GM23338 (cell line): Measurements from ENCODE around the gene C14orf180. TPM values are rescaled to one million over a fixed set of nuclear protein-coding genes. Genes with fewer than 3 reads are reported as not detected.

Experiments used
- ATAC-seq: fragments of 200-7000 bp; cut with Tn5 transposase; 3 replicates; pipeline ENCODE4 v1.9.1; 2020
- DNase-seq: peaks from one replicate; pipeline ENCODE4 v3.0.0-alpha.2; 2015; ENCODE audit warnings: low spot score
- H2AFZ ChIP-seq: fragments of 200-600 bp; sonication (generic); 2 replicates; pipeline ENCODE4 v1.8.0; 2016; ENCODE audit warnings: antibody characterized with exemption, mild to moderate bottlenecking, moderate library complexity
- H3F3A ChIP-seq: fragments of 200-600 bp; sonication (generic); replicated peaks from 2 replicates; pipeline ENCODE4 v1.8.0; 2017; ENCODE audit warnings: antibody characterized with exemption, mixed run types, low read depth
- H3K27ac ChIP-seq: fragments of 200-600 bp; sonication (generic); 2 replicates; pipeline ENCODE4 v1.6.1; 2016; ENCODE audit warnings: low read depth
- H3K27me3 ChIP-seq: fragments of 200-600 bp; sonication (generic); 2 replicates; pipeline ENCODE4 v1.8.0; 2016; ENCODE audit warnings: mild to moderate bottlenecking, mixed run types, moderate library complexity; ENCODE audit not compliant: insufficient read depth
- H3K36me3 ChIP-seq: fragments of 200-600 bp; sonication (generic); 2 replicates; pipeline ENCODE4 v1.8.0; 2016; ENCODE audit warnings: mild to moderate bottlenecking; ENCODE audit not compliant: insufficient read depth
- H3K4me1 ChIP-seq: fragments of 200-600 bp; sonication (generic); 2 replicates; pipeline ENCODE4 v1.8.0; 2016; ENCODE audit warnings: mild to moderate bottlenecking, moderate library complexity; ENCODE audit not compliant: insufficient read depth
- H3K4me2 ChIP-seq: fragments of 200-600 bp; sonication (generic); 2 replicates; pipeline ENCODE4 v1.7.1; 2017; ENCODE audit warnings: mixed run types
- H3K4me3 ChIP-seq: fragments of 200-600 bp; sonication (generic); 2 replicates; pipeline ENCODE4 v1.6.1; 2016; ENCODE audit warnings: mixed run types
- H3K79me2 ChIP-seq: fragments of 200-600 bp; sonication (generic); replicated peaks from 2 replicates; pipeline ENCODE4 v1.8.0; 2017; ENCODE audit warnings: mild to moderate bottlenecking; ENCODE audit not compliant: insufficient read depth
- H3K9me2 ChIP-seq: fragments of 200-600 bp; sonication (generic); 2 replicates; pipeline ENCODE4 v1.8.0; 2017; ENCODE audit not compliant: insufficient read depth
- H4K20me1 ChIP-seq: fragments of 200-600 bp; sonication (generic); replicated peaks from 2 replicates; pipeline ENCODE4 v1.8.0; 2017; ENCODE audit warnings: mild to moderate bottlenecking; ENCODE audit not compliant: insufficient read depth
- H3K27ac Mint-ChIP-seq: 2 replicates; pipeline ENCODE4 v1.8.0; 2020; ENCODE audit warnings: inconsistent platforms, mild to moderate bottlenecking, moderate library complexity, mixed read lengths
- H3K27me3 Mint-ChIP-seq: 3 replicates; pipeline ENCODE4 v1.8.0; 2022; ENCODE audit warnings: low read depth, mild to moderate bottlenecking, moderate library complexity, mixed read lengths, inconsistent platforms; ENCODE audit not compliant: insufficient read depth, poor library complexity
- H3K36me3 Mint-ChIP-seq: 3 replicates; pipeline ENCODE4 v1.8.0; 2021; ENCODE audit warnings: low read depth, mild to moderate bottlenecking, inconsistent platforms, moderate library complexity, mixed read lengths
- H3K4me1 Mint-ChIP-seq: 3 replicates; pipeline ENCODE4 v1.8.0; 2020; ENCODE audit warnings: mild to moderate bottlenecking, inconsistent platforms, mixed read lengths
- H3K4me3 Mint-ChIP-seq: 3 replicates; pipeline ENCODE4 v1.8.0; 2021; ENCODE audit warnings: moderate library complexity, mild to moderate bottlenecking, inconsistent platforms, mixed read lengths
- H3K9me3 Mint-ChIP-seq: 3 replicates; pipeline ENCODE4 v1.8.0; 2020; ENCODE audit warnings: moderate library complexity, mild to moderate bottlenecking, inconsistent platforms, mixed read lengths
- CREB1 ChIP-seq: fragments of 250-450 bp; sonication (Bioruptor Pico); IDR thresholded peaks from 2 replicates; pipeline ENCODE4 v1.5.0; 2020; ENCODE audit warnings: low read depth, mild to moderate bottlenecking, moderate library complexity
- ETS1 ChIP-seq: IDR thresholded peaks from 2 replicates; pipeline ENCODE4 v1.6.1; 2016; ENCODE audit warnings: antibody characterized with exemption
- EZH2 ChIP-seq: fragments of 200-600 bp; sonication (generic); IDR thresholded peaks from one replicate; pipeline ENCODE4 v1.8.0; 2017; ENCODE audit warnings: antibody characterized with exemption, mild to moderate bottlenecking, low read depth; ENCODE audit not compliant: unreplicated experiment
- EZH2phosphoT487 ChIP-seq: fragments of 200-600 bp; sonication (generic); IDR thresholded peaks from one replicate; pipeline ENCODE4 v1.8.1; 2018; ENCODE audit warnings: antibody characterized with exemption; ENCODE audit not compliant: unreplicated experiment
- JUNB ChIP-seq: IDR thresholded peaks from one replicate; pipeline ENCODE4 v1.6.1; 2016; ENCODE audit warnings: antibody characterized with exemption; ENCODE audit not compliant: unreplicated experiment
- NANOG ChIP-seq: IDR thresholded peaks from 2 replicates; pipeline ENCODE4 v1.6.1; 2016; ENCODE audit warnings: antibody characterized with exemption, borderline replicate concordance
- POLR2AphosphoS5 ChIP-seq: IDR thresholded peaks from 2 replicates; pipeline ENCODE4 v1.6.1; 2016; ENCODE audit warnings: antibody characterized with exemption, low read depth
- STAT1 ChIP-seq: IDR thresholded peaks from one replicate; pipeline ENCODE4 v1.6.1; 2016; ENCODE audit warnings: antibody characterized with exemption; ENCODE audit not compliant: unreplicated experiment
- ZNF114 ChIP-seq: fragments of 250-450 bp; sonication (Bioruptor Pico); IDR thresholded peaks from 2 replicates; pipeline ENCODE4 v1.5.0; 2020; ENCODE audit warnings: mild to moderate bottlenecking, moderate library complexity
- ZNF331 ChIP-seq: fragments of 250-450 bp; sonication (Bioruptor Pico); IDR thresholded peaks from 2 replicates; pipeline ENCODE4 v1.5.0; 2020; ENCODE audit warnings: low read depth, mild to moderate bottlenecking, moderate library complexity
- polyA plus RNA-seq: library from polyadenylated mRNA; unstranded; fragments of >200 nt; fragmentation: Nextera tagmentation; extraction: Ambion mirVana; gene quantifications from 2 replicates; pipeline ENCODE4 v1.2.1, GENCODE V29; 2016
- total RNA-seq: library from RNA; depleted of rRNA; stranded (reverse); fragments of >200 nt; shearing (Covaris generic); gene quantifications from 2 replicates; pipeline ENCODE4 v1.2.3, GENCODE V29; 2014
- TF ChIP-seq, protein P1 (sequence below), 2 experiments: fragments of 200-600 bp in 1 of 2; sonication (generic) in 1 of 2; conservative IDR thresholded peaks; 2 replicates each; pipeline versions ENCODE4 v1.5.1 to v1.6.1; 2016 to 2017; ENCODE audit warnings: antibody characterized with exemption in 2 of 2, low read depth in 2 of 2, mild to moderate bottlenecking in 2 of 2, moderate library complexity in 1 of 2
- TF ChIP-seq, protein P2 (sequence below): IDR thresholded peaks from one replicate; pipeline ENCODE4 v1.6.1; 2018; ENCODE audit warnings: antibody characterized with exemption; ENCODE audit not compliant: unreplicated experiment

C14orf180 gene
- total and polyA plus RNA-seq, 2 experiments from 2014 or later, result not detected

GRCh38 chr14:104591031-104591430, 11.5 kb downstream of the C14orf180 start:
- H3K4me1 ChIP-seq, result no peaks in the 10 kb centered on the region
- no peaks in the 10 kb centered on the region for H3F3A ChIP-seq
- H3K4me3 ChIP-seq, result no peak overlapping the region
- DNase-seq, result no peak
- Mint-ChIP-seq H3K4me1 (no peaks in the 10 kb centered on the region; the same call in 2 of the 3 replicates), H3K4me3 (no peak overlapping the region), H3K27ac (no peak overlapping the region), H3K36me3 (no peaks in the 10 kb centered on the region; the same call in 2 of the 3 replicates), H3K9me3 (no peaks in the 10 kb centered on the region; the same call in 2 of the 3 replicates), H3K27me3 (peaks cover 9% of the 10 kb centered on the region)
- H2AFZ ChIP-seq, result no peak overlapping the region
- no peaks in the 10 kb centered on the region for H3K36me3 ChIP-seq
- no peaks in the 10 kb centered on the region for H3K9me2 ChIP-seq
- no peaks in the 10 kb centered on the region for H4K20me1 ChIP-seq
- H3K4me2 ChIP-seq, result no peak overlapping the region
- H3K27ac ChIP-seq, result no peak overlapping the region
- H3K79me2 ChIP-seq, result no peaks in the 10 kb centered on the region
- H3K27me3 ChIP-seq, result no peaks in the 10 kb centered on the region
- TF ChIP-seq EZH2phosphoT487 (no peak), ZNF114 (CRISPR knock-in tag) (no peak), JUNB (no peak), STAT1 (no peak), CREB1 (no peak)
- TF ChIP-seq, protein P1, sequence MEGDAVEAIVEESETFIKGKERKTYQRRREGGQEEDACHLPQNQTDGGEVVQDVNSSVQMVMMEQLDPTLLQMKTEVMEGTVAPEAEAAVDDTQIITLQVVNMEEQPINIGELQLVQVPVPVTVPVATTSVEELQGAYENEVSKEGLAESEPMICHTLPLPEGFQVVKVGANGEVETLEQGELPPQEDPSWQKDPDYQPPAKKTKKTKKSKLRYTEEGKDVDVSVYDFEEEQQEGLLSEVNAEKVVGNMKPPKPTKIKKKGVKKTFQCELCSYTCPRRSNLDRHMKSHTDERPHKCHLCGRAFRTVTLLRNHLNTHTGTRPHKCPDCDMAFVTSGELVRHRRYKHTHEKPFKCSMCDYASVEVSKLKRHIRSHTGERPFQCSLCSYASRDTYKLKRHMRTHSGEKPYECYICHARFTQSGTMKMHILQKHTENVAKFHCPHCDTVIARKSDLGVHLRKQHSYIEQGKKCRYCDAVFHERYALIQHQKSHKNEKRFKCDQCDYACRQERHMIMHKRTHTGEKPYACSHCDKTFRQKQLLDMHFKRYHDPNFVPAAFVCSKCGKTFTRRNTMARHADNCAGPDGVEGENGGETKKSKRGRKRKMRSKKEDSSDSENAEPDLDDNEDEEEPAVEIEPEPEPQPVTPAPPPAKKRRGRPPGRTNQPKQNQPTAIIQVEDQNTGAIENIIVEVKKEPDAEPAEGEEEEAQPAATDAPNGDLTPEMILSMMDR (conservative IDR thresholded peaks at IDR 0.05; ENCODE audit: low read depth in 2 of 2), result no peak
- ATAC-seq, result no peak

DNA sequence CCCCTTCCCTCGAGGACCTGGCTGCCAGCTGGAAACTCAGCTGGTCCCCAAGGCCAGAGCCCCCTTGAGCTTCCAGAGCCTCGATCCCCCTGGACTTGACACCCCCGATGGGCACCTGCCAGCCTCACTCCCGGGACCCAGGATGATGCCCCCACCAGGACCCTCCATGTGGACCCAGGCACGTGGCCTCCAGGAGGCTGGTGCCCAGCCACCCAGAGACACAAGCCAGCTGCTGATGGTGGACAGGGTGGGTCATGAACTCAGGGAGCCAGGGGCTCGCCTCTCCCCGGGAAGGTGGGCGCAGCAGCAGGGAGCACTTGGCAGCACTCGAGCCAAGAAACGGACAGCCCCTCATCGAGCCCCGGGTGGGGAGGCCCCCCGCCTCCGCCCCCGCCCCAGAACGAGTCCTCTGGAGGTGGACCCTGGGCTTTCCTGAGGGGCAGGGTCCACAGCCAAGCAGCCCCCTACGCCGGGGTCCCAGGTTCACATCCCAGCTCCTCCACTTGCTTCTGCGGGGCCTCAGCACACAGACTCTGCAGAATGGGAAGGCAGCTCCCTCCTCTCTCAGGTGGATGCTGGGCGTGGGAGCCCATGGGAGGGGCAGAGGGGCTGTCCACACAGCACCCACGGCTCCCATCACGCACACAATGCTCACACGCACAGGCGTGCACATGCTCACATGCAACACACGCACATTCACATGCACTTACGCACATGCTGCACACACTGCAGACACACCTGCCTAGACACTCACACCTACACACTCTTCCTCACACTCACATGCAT, 12.1 kb downstream of the C14orf180 start:
- no peaks in the 10 kb centered on the region for H3K79me2 ChIP-seq
- no peaks in the 10 kb centered on the region for H3K36me3 ChIP-seq
- peaks cover 9% of the 10 kb centered on the region for H3K27me3 Mint-ChIP-seq
- H3K4me3 ChIP-seq, result no peak overlapping the region
- no peaks in the 10 kb centered on the region; the same call in 2 of the 3 replicates for H3K9me3 Mint-ChIP-seq
- H3K4me1 ChIP-seq, result no peaks in the 10 kb centered on the region
- no peak overlapping the region for H3K4me3 Mint-ChIP-seq
- H3K4me1 Mint-ChIP-seq, result no peaks in the 10 kb centered on the region; the same call in 2 of the 3 replicates
- no peak overlapping the region for H3K4me2 ChIP-seq
- H3K36me3 Mint-ChIP-seq, result no peaks in the 10 kb centered on the region; the same call in 2 of the 3 replicates
- H3F3A ChIP-seq, result no peaks in the 10 kb centered on the region
- no peaks in the 10 kb centered on the region for H4K20me1 ChIP-seq
- no peaks in the 10 kb centered on the region for H3K27me3 ChIP-seq
- no peaks in the 10 kb centered on the region for H3K9me2 ChIP-seq
- ATAC-seq (no peak), DNase-seq (no peak)
- H2AFZ ChIP-seq, result no peak overlapping the region
- H3K27ac Mint-ChIP-seq, result no peak overlapping the region
- no peak overlapping the region for H3K27ac ChIP-seq
- no peak for TF ChIP-seq ETS1
- TF ChIP-seq, protein P1 (conservative IDR thresholded peaks at IDR 0.05; ENCODE audit: low read depth in 2 of 2), result no peak
- no peak for TF ChIP-seq EZH2
- TF ChIP-seq EZH2phosphoT487, result no peak
- no peak for TF ChIP-seq CREB1
- no peak for TF ChIP-seq ZNF331 (CRISPR knock-in tag)
- TF ChIP-seq, protein P2, sequence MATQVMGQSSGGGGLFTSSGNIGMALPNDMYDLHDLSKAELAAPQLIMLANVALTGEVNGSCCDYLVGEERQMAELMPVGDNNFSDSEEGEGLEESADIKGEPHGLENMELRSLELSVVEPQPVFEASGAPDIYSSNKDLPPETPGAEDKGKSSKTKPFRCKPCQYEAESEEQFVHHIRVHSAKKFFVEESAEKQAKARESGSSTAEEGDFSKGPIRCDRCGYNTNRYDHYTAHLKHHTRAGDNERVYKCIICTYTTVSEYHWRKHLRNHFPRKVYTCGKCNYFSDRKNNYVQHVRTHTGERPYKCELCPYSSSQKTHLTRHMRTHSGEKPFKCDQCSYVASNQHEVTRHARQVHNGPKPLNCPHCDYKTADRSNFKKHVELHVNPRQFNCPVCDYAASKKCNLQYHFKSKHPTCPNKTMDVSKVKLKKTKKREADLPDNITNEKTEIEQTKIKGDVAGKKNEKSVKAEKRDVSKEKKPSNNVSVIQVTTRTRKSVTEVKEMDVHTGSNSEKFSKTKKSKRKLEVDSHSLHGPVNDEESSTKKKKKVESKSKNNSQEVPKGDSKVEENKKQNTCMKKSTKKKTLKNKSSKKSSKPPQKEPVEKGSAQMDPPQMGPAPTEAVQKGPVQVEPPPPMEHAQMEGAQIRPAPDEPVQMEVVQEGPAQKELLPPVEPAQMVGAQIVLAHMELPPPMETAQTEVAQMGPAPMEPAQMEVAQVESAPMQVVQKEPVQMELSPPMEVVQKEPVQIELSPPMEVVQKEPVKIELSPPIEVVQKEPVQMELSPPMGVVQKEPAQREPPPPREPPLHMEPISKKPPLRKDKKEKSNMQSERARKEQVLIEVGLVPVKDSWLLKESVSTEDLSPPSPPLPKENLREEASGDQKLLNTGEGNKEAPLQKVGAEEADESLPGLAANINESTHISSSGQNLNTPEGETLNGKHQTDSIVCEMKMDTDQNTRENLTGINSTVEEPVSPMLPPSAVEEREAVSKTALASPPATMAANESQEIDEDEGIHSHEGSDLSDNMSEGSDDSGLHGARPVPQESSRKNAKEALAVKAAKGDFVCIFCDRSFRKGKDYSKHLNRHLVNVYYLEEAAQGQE, result no peak
- no peak for TF ChIP-seq ZNF114 (CRISPR knock-in tag)
- TF ChIP-seq NANOG, result no peak
- TF ChIP-seq POLR2AphosphoS5, result no peak
